HL-60 (cell line): ENCODE data around the gene RHOBTB1.

Experiments used
- SPI1 ChIP-seq: IDR thresholded peaks from 2 replicates; pipeline ENCODE4 v1.6.1; 2012; ENCODE audit warnings: low read depth, mild to moderate bottlenecking, borderline replicate concordance
- TF ChIP-seq, protein P1 (sequence below): IDR thresholded peaks from one replicate; pipeline ENCODE4 v1.5.1; 2011; ENCODE audit warnings: low read length, control low read depth, inconsistent platforms; ENCODE audit not compliant: insufficient read depth

DNA sequence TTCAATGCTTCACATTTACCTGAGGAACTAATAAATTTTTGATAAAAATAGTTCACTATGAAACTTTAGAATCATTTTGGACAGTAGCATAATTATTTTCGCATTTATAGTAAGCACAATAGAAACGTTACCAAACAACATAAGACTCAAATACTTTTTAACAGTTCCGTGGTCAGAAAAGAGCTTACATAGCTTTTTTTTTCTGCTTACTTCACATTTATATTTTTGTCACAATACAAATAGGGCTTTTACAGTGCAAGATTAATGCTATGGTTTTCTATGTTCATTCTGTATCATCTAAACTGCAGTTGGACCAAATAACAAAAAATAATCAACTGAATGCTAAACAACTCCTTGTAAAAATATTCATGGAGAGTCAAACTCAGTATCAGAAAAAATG lies 26.5 kb upstream of the RHOBTB1 start:
- no peak for TF ChIP-seq SPI1
- TF ChIP-seq, protein P1, sequence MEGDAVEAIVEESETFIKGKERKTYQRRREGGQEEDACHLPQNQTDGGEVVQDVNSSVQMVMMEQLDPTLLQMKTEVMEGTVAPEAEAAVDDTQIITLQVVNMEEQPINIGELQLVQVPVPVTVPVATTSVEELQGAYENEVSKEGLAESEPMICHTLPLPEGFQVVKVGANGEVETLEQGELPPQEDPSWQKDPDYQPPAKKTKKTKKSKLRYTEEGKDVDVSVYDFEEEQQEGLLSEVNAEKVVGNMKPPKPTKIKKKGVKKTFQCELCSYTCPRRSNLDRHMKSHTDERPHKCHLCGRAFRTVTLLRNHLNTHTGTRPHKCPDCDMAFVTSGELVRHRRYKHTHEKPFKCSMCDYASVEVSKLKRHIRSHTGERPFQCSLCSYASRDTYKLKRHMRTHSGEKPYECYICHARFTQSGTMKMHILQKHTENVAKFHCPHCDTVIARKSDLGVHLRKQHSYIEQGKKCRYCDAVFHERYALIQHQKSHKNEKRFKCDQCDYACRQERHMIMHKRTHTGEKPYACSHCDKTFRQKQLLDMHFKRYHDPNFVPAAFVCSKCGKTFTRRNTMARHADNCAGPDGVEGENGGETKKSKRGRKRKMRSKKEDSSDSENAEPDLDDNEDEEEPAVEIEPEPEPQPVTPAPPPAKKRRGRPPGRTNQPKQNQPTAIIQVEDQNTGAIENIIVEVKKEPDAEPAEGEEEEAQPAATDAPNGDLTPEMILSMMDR, result no peak
